M059J (cell line): Measurements from ENCODE around the gene POLR2A. TPM values are rescaled to one million over a fixed set of nuclear protein-coding genes. Genes with fewer than 3 reads are reported as not detected.
"Not testable (repeated sequence)": the region's sequence is repeated elsewhere in the genome, so short reads cannot be mapped to it uniquely, and the experiment has no call there.

Source experiments
- DNase-seq: peaks from one replicate; pipeline ENCODE4 v3.0.0-alpha.2; 2012; ENCODE audit warnings: low read depth
- total RNA-seq: library from RNA; depleted of rRNA; stranded (reverse); fragments of >200 nt; shearing (Covaris generic); gene quantifications from 2 replicates; pipeline ENCODE4 v1.2.3, GENCODE V29; 2014

Gene POLR2A
- total RNA-seq, 1 experiment from 2014 or later, result 26.1 TPM

DNA sequence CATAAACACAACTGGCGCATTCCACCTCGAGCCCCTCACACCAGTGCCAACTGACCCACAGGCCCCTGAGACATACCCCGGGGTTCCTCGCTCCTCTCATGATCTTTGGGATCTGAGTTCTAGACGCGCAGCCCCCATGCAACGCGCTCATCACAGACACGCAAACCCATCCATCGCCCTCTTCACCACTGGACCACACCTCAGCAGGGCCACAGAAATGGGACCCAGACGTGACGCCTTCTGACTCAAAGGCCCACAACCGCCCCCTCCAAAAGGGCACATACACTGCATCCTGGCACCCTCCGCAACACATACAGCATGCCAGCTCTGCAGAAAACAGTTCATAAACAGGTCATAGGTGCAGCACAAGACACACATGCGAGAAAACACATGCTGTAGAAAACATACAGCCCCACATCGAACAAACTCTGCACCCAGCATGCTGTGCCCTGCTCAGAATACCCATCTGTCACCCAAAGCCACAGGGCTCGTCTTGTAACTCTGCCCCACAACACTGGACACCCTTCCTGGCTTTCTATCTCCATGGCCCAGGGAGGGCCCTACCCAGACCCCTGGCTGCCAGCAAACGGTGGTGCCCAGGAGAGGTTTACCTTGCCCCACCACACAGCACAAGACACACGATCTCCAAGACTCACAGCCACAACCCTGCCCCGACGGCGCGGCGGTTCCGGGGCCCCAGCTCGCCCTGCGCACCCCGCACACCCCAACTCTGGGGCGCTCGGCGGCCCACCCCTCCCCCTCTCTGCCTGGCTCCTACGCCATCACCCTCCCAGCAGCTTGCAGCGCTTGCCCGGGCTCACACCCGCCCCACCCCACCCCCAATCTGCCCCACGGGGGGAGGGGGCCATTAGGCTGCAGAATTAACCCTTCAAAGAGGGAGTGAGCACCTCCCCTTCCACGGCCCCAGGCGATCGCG lies 5.6 kb upstream of the POLR2A start:
- DNase-seq, result peak; percentile 25

GRCh38 chr17:7479213-7480088 lies 4.7 kb upstream of the POLR2A start, which contains the start of gene ZBTB4:
TSS of gene ZBTB4 (minus strand) at chr17:7479631. CDS start at chr17:7466801, 12,830 bp downstream.
- DNase-seq, result peak; percentile 37

DNA sequence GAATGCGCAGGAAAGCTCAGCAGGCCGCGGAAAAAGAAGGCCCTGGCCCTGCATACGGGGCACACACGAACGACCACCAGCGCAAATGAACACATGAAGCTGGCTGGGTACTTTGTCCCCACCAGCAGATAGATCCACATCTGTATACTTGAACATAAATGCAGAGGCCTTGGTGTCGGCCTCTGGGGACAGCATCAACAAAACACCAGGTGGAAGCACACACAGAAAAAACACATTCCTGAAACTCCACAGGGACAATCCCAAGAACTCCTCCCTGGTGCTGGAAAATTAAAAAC lies 4.1 kb upstream of the POLR2A start:
- DNase-seq, result no peak

- DNase-seq, result not testable (repeated sequence)
Observed at GRCh38 chr17:7481275-7481674, 2.9 kb upstream of the POLR2A start, which contains the start of gene SLC35G6. TSS of gene SLC35G6 (plus strand) at chr17:7481446. CDS start at chr17:7481517, 71 bp downstream.

- not testable (repeated sequence) for DNase-seq
Observed at GRCh38 chr17:7481842-7482741, 2.1 kb upstream of the POLR2A start.

GRCh38 chr17:7482742-7483088 lies 1.5 kb upstream of the POLR2A start:
- not testable (repeated sequence) for DNase-seq

DNA sequence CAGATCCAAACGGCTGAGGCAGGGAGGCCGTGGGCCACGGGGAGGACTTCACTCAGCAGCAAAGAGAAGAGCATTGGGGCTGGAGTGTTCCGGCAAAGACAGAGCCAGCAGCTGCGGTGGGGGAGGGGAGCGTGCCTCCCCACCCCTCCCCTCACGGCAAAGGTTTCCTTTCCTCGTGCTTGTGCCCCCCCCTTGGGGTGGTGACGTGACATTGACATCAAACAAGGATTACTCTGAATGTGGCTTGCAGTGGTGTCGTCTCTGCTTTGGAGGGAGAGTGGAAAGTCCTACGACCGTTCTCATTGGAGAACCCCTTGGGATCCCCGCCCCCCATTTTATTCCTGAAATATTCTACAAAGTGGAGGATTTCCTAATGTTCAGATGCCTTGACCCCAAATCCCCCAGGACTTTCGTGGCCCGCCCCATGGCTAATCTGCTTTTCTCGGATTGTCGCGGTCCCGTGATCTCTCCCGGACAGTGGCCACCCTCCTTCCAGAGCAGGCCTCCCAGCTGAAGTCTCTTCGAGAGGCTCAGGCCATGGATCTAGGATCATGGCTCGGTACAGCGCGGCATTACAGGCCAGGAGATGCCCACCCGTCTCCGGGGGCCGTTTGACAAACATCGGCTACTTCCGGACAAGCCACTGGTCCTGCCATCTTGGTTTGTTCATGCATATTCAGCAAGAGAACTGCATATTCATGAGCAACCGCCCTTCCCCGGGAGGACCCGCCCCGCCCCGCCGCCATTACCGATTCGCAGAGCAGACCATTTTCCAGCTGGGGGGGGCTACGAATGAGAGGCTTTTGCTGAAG lies 705 bp upstream of the POLR2A start:
- DNase-seq, result peak; percentile 90

- no peak for DNase-seq
Observed at GRCh38 chr17:7484919-7485377, 782 bp downstream of the POLR2A start.

DNA sequence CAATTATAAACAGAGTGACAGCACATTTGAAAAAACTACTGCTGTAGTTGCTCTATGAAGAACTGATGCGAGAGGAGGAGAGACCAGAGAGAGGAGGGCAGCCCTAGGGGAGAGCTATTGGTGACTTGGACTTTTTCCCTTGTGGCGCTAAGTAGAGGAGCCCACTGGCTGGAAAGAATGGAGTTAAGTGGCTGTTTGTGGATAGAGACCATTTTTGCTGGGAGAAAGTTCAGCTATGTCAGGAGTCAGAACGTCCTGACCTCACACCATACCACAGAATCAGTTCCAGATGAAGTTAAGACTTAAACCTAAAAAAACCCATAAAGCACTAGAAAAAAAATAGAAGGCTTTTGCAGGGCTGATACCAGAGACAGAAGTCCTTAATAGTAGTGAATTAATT lies 2.0 kb downstream of the POLR2A start:
- DNase-seq, result no peak

GRCh38 chr17:7490144-7490543 lies 6.0 kb downstream of the POLR2A start:
- DNase-seq, result no peak

DNA sequence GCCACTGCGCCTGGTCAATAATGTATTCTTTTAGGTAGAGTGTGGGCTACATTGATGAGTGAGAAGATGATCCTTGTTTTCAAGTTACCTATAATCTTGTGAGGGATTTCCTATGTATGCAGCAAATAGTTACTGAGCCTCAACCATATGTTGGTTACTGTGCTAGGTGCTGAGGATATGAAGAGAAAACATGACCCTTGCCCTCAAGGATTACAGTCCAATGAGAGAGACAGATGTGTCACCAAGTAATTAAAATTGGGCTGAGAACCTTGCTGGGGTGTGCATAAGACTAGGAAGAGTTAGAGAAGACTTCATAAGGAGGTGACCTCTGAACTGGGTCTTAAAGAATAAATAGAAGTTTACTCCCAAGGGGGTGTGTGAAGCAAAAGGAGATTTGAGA lies 7.4 kb downstream of the POLR2A start:
- DNase-seq, result no peak

DNA sequence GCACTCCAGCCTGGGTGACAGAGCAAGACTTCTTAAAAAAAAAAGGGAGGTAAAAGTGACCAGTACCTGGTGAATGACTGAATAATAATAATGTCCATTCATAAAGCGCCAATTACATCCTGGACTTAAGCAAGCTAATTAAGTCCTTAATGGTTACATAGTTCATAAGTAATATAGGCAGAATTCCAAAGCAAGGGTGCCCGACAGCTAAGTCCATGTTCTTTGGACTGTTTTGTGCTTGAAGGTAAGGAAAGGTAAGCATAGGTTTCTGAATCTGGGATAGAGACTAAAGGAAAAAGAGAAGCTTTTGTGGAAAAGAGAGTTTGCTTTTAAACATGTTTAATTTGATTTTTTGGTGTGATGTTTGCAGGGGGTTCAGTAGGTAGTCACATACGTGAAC lies 9.8 kb downstream of the POLR2A start:
- DNase-seq, result no peak

GRCh38 chr17:7495906-7496434 lies 11.8 kb downstream of the POLR2A start:
- no peak for DNase-seq

DNA sequence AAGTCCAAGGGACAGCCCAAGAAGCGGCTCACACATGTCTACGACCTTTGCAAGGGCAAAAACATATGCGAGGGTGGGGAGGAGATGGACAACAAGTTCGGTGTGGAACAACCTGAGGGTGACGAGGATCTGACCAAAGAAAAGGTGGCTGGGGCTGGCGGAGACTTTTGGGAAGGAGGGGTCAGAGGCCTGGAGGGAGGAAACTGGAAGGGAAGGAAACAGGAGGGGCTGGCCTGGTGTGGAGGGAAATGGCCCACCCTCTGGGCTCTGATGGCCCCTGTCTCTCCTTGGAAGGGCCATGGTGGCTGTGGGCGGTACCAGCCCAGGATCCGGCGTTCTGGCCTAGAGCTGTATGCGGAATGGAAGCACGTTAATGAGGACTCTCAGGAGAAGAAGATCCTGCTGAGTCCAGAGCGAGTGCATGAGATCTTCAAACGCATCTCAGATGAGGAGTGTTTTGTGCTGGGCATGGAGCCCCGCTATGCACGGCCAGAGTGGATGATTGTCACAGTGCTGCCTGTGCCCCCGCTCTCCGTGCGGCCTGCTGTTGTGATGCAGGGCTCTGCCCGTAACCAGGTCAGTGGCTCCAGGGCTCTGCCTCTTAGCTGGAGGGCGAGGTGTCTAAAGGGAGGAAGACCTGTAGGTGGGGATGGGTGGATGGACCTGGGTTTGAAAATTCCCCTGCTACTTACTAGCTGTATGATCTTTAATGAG lies 12.5 kb downstream of the POLR2A start:
- DNase-seq, result no peak

- DNase-seq, result no peak
Observed at GRCh38 chr17:7497228-7497627, 13.1 kb downstream of the POLR2A start.

DNA sequence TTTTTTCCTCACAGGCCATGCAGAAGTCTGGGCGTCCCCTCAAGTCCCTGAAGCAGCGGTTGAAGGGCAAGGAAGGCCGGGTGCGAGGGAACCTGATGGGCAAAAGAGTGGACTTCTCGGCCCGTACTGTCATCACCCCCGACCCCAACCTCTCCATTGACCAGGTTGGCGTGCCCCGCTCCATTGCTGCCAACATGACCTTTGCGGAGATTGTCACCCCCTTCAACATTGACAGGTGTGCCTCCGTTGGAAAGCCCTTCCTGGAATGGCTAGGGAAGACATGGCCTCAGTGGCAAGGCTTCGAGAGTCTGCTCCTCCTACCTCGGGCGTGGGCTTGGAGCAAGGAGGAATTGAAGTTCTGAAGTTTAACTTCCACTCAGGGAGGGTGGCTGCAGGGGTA lies 13.5 kb downstream of the POLR2A start:
- DNase-seq, result no peak

- DNase-seq, result no peak
Observed at GRCh38 chr17:7499161-7499560, 15.0 kb downstream of the POLR2A start.

DNA sequence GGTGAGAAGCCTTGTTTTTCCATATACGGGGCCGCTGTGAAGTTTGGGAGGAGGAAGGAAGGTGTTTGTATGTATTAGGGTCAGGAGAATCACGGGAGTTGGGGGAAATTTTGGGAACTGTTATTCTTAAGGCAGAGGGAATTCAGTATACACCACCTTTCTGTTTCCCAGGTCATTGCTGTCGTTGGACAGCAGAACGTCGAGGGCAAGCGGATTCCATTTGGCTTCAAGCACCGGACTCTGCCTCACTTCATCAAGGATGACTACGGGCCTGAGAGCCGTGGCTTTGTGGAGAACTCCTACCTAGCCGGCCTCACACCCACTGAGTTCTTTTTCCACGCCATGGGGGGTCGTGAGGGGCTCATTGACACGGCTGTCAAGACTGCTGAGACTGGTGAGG lies 17.6 kb downstream of the POLR2A start:
- DNase-seq, result no peak

- DNase-seq, result no peak
Observed at GRCh38 chr17:7502171-7502847, 18.1 kb downstream of the POLR2A start.
